A549 (cell line): ENCODE results near the gene CACNA1E. TPM values are rescaled to one million over a fixed set of nuclear protein-coding genes. Genes with fewer than 3 reads are reported as not detected.

ENCODE experiments used
- ATAC-seq, 2 experiments: fragments of 200-7000 bp in 1 of 2; fragments of >200 bp in 1 of 2; cut with Nextera tagmentation in 1 of 2; cut with Tn5 transposase in 1 of 2; 3 replicates each; pipeline versions ENCODE4 v1.8.0 to v1.9.1; 2018 to 2020; ENCODE audit warnings: mild to moderate bottlenecking in 1 of 2, moderate library complexity in 1 of 2
- CTCF ChIA-PET: fragments of 300-600 bp; sonication (Branson Sonifier 250); formaldehyde crosslinking; extraction: SDS; loops from one replicate; lab custom pipeline; 2021; ENCODE audit warnings: antibody characterized with exemption, inconsistent platforms; lab: Yijun Ruan, JAX
- POLR2A ChIA-PET: fragments of 350-600 bp; formaldehyde crosslinking; extraction: SDS; loops from one replicate; lab custom pipeline; 2021; ENCODE audit warnings: antibody characterized with exemption, inconsistent platforms; lab: Yijun Ruan, JAX
- DNase-seq, 2 experiments: peaks; one replicate each; pipeline versions ENCODE4 v3.0.0 to v3.0.0-alpha.2; 2011 to 2016; ENCODE audit warnings: low read depth in 1 of 2, low spot score in 1 of 2
- FAIRE-seq: peaks from 2 replicates; lab custom pipeline; 2011; peaks lifted over from hg19 to GRCh38; lab: Jason Lieb, UNC
- H3K27ac ChIP-seq, 2 experiments: fragments of >200 bp; sonication (Bioruptor Twin); formaldehyde crosslinking; 3 replicates each; pipeline ENCODE4 v1.5.1; 2016 to 2017
- H3K4me1 ChIP-seq: fragments of >200 bp; sonication (Bioruptor Twin); formaldehyde crosslinking; 3 replicates; pipeline ENCODE4 v1.6.1; 2016
- H3K4me2 ChIP-seq: fragments of >200 bp; sonication (Bioruptor Twin); formaldehyde crosslinking; 3 replicates; pipeline ENCODE4 v1.6.1; 2016
- H3K4me3 ChIP-seq: fragments of >200 bp; sonication (Bioruptor Twin); formaldehyde crosslinking; 3 replicates; pipeline ENCODE4 v1.5.1; 2016
- H3K9me3 ChIP-seq: fragments of >200 bp; sonication (Bioruptor Twin); formaldehyde crosslinking; 3 replicates; pipeline ENCODE4 v1.6.1; 2016
- BHLHE40 ChIP-seq: IDR thresholded peaks from 2 replicates; pipeline ENCODE4 v1.6.1; 2012; ENCODE audit warnings: low read depth, low read length, inconsistent platforms
- CBX8 ChIP-seq: fragments of 200-600 bp; sonication (generic); IDR thresholded peaks from 2 replicates; pipeline ENCODE4 v1.6.1; 2016
- CHD2 ChIP-seq: fragments of 150-350 bp; IDR thresholded peaks from 2 replicates; pipeline ENCODE4 v1.6.1; 2014; ENCODE audit warnings: low read length; ENCODE audit not compliant: partially characterized antibody
- E2F6 ChIP-seq: IDR thresholded peaks from 2 replicates; pipeline ENCODE4 v1.6.1; 2012; ENCODE audit warnings: low read depth, borderline replicate concordance
- EHMT2 ChIP-seq: fragments of 200-600 bp; sonication (generic); IDR thresholded peaks from 2 replicates; pipeline ENCODE4 v1.6.1; 2016; ENCODE audit warnings: antibody characterized with exemption, low read depth, mild to moderate bottlenecking, moderate library complexity
- EP300 ChIP-seq, 2 experiments: fragments of >200 bp; sonication (Bioruptor Twin); formaldehyde crosslinking; IDR thresholded peaks; 2 replicates in 1 of 2; 3 replicates in 1 of 2; pipeline ENCODE4 v1.6.1; 2016 to 2017
- FOSB ChIP-seq: fragments of 250-450 bp; sonication (Bioruptor Pico); IDR thresholded peaks from 2 replicates; pipeline ENCODE4 v1.5.0; 2020; ENCODE audit warnings: mild to moderate bottlenecking, moderate library complexity
- FOSL2 ChIP-seq, 2 experiments: fragments of 450-650 bp in 1 of 2; fragments of >200 bp in 1 of 2; sonication (Bioruptor Twin) in 1 of 2; formaldehyde crosslinking; IDR thresholded peaks; 2 replicates each; pipeline versions ENCODE4 v1.5.0 to v1.6.1; 2016 to 2020; ENCODE audit warnings: mild to moderate bottlenecking in 1 of 2, moderate library complexity in 1 of 2
- HOXA7 ChIP-seq: fragments of 250-450 bp; sonication (Bioruptor Pico); IDR thresholded peaks from 2 replicates; pipeline ENCODE4 v1.5.0; 2020; ENCODE audit warnings: mild to moderate bottlenecking, moderate library complexity
- JUN ChIP-seq, 2 experiments: fragments of >200 bp; sonication (Bioruptor Twin); formaldehyde crosslinking; IDR thresholded peaks; 2 replicates in 1 of 2; 3 replicates in 1 of 2; pipeline ENCODE4 v1.6.1; 2016 to 2017
- JUNB ChIP-seq: fragments of >200 bp; sonication (Bioruptor Twin); formaldehyde crosslinking; IDR thresholded peaks from 2 replicates; pipeline ENCODE4 v1.6.1; 2016
- MAFK ChIP-seq: fragments of 450-650 bp; IDR thresholded peaks from 2 replicates; pipeline ENCODE4 v1.6.1; 2014; ENCODE audit not compliant: partially characterized antibody
- NFE2L2 ChIP-seq: fragments of 150-350 bp; conservative IDR thresholded peaks from 2 replicates; pipeline ENCODE4 v1.6.1; 2014; ENCODE audit warnings: low read length
- NR3C1 ChIP-seq: fragments of >200 bp; sonication (Bioruptor Twin); formaldehyde crosslinking; IDR thresholded peaks from 3 replicates; pipeline ENCODE4 v1.6.1; 2017
- PBX3 ChIP-seq: IDR thresholded peaks from 2 replicates; pipeline ENCODE4 v1.6.1; 2012
- PHF8 ChIP-seq: fragments of 200-600 bp; sonication (generic); IDR thresholded peaks from 2 replicates; pipeline ENCODE4 v1.6.1; 2016; ENCODE audit warnings: low read depth, mild to moderate bottlenecking, antibody characterized with exemption, moderate library complexity, borderline replicate concordance
- POLR2A ChIP-seq: IDR thresholded peaks from 2 replicates; pipeline ENCODE4 v1.6.1; 2012; ENCODE audit warnings: mild to moderate bottlenecking, low read length
- RAD21 ChIP-seq, 2 experiments: fragments of >200 bp in 1 of 2; sonication (Bioruptor Twin) in 1 of 2; formaldehyde crosslinking in 1 of 2; IDR thresholded peaks in 1 of 2; conservative IDR thresholded peaks in 1 of 2; 2 replicates in 1 of 2; 3 replicates in 1 of 2; pipeline ENCODE4 v1.6.1; 2012 to 2018; ENCODE audit warnings: inconsistent platforms in 1 of 2
- REST ChIP-seq: fragments of 200-600 bp; sonication (generic); IDR thresholded peaks from 2 replicates; pipeline ENCODE4 v1.6.1; 2016; ENCODE audit warnings: antibody characterized with exemption, mild to moderate bottlenecking, moderate library complexity
- RFX5 ChIP-seq: fragments of 450-650 bp; IDR thresholded peaks from 2 replicates; pipeline ENCODE4 v1.7.1; 2014; ENCODE audit warnings: antibody characterized with exemption, mild to moderate bottlenecking, moderate library complexity
- USF2 ChIP-seq: fragments of 450-650 bp; IDR thresholded peaks from 2 replicates; pipeline ENCODE4 v1.6.1; 2014; ENCODE audit warnings: antibody characterized with exemption
- ZC3H11A ChIP-seq: fragments of 450-650 bp; IDR thresholded peaks from 2 replicates; pipeline ENCODE4 v1.6.1; 2014; ENCODE audit warnings: antibody characterized with exemption, mild to moderate bottlenecking
- ZSCAN20 ChIP-seq: fragments of 250-450 bp; sonication (Bioruptor Pico); IDR thresholded peaks from 2 replicates; pipeline ENCODE4 v1.8.0; 2022; ENCODE audit warnings: mild to moderate bottlenecking, moderate library complexity
- WGBS: methylation state at CpG from one replicate; pipeline ENCODE4 v1.1.6; 2017; ENCODE audit errors: missing lambda C conversion rate; 5-methylcytosine and 5-hydroxymethylcytosine counted together
- polyA plus RNA-seq, 4 experiments: library from polyadenylated mRNA; depleted of rRNA in 3 of 4; stranded (reverse); fragments of >200 nt; fragmentation: RNase III in 1 of 4; extraction: RNeasy Plus Mini Kit Qiagen cat#74134 plus additional on column Dnase treatment in 1 of 4; gene quantifications; 2 replicates in 3 of 4; 3 replicates in 1 of 4; pipeline ENCODE4 v1.2.3, GENCODE V29; 2011 to 2017
- TF ChIP-seq, protein P1 (sequence below): fragments of >200 bp; sonication (Bioruptor Twin); formaldehyde crosslinking; IDR thresholded peaks from 2 replicates; pipeline ENCODE4 v1.6.1; 2016
- TF ChIP-seq, protein P2 (sequence below): IDR thresholded peaks from 2 replicates; pipeline ENCODE4 v1.6.1; 2012

CACNA1E gene
- polyA plus RNA-seq, 2 of the 4 experiments (the other 2 are of a cell fraction) = 0.01 TPM; not detected in 1

GRCh38 chr1:181577475-181577874, 94.2 kb downstream of the CACNA1E start (continued):
- TF ChIP-seq CHD2 (no peak), RAD21 (conservative IDR thresholded peaks at IDR 0.05 in 1 of 2, IDR thresholded peaks at IDR 0.05 in 1 of 2) (no peak), RFX5 (no peak), PHF8 (no peak), PBX3 (no peak), POLR2A (no peak), ZC3H11A (no peak), HOXA7 (no peak)
- TF ChIP-seq, protein P1, sequence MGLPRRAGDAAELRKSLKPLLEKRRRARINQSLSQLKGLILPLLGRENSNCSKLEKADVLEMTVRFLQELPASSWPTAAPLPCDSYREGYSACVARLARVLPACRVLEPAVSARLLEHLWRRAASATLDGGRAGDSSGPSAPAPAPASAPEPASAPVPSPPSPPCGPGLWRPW = no peak

GRCh38 chr1:181583598-181583997, 100.3 kb downstream of the CACNA1E start:
- WGBS = 2% methylated on average over 3 of the region's 3 CpGs
- DNase-seq = no peak
- TF ChIP-seq ZSCAN20 (CRISPR knock-in tag) (no peak), CBX8 (no peak), MAFK (no peak), EP300 (IDR thresholded peaks at IDR 0.05) (no peak), JUN (IDR thresholded peaks at IDR 0.05) (no peak), EHMT2 (no peak), FOSB (no peak), BHLHE40 (no peak), JUNB (no peak), RFX5 (no peak), USF2 (no peak), E2F6 (no peak), POLR2A (no peak), REST (no peak), FOSL2 (IDR thresholded peaks at IDR 0.05) (no peak), FOSL2 (CRISPR knock-in tag; IDR thresholded peaks at IDR 0.05) (no peak), NR3C1 (no peak), NFE2L2 (no peak)
- TF ChIP-seq, protein P2, sequence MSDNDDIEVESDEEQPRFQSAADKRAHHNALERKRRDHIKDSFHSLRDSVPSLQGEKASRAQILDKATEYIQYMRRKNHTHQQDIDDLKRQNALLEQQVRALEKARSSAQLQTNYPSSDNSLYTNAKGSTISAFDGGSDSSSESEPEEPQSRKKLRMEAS = no peak
- Histone ChIP-seq H3K4me3 (no peak overlapping the region), H3K9me3 (no peaks in the 10 kb centered on the region), H3K4me1 (no peaks in the 10 kb centered on the region), H3K4me2 (no peak overlapping the region), H3K27ac (no peak overlapping the region)
- FAIRE-seq = no peak
- POLR2A ChIA-PET = no interaction called here
- ATAC-seq = no peak
- CTCF ChIA-PET = interaction anchor here (1.7 kb wide), 1 partner anchor 13 kb away, joined by 3 read pairs; no protein-coding TSS in a partner anchor
